HepG2 (cell line): ENCODE results near the gene DUSP9. TPM values are rescaled to one million over a fixed set of nuclear protein-coding genes. Genes with fewer than 3 reads are reported as not detected.
A peak's percentile ranks its signal among the peaks of the same experiment; 100 is the strongest.

ENCODE experiments used
- CEBPB ChIP-seq: IDR thresholded peaks from 2 replicates; pipeline ENCODE4 v1.6.1; 2011; ENCODE audit warnings: low read depth, low read length, improper control_type of control experiment, borderline replicate concordance
- CEBPZ ChIP-seq: IDR thresholded peaks from 2 replicates; pipeline ENCODE4 v1.6.1; 2012; ENCODE audit warnings: low read length, improper control_type of control experiment
- CSRNP2 ChIP-seq: sonication (generic); formaldehyde crosslinking; conservative IDR thresholded peaks from 2 replicates; pipeline ENCODE4 v1.8.0; 2022; ENCODE audit warnings: low read depth, missing genetic modification reagents
- ELF4 ChIP-seq: sonication (generic); formaldehyde crosslinking; IDR thresholded peaks from 2 replicates; pipeline ENCODE4 v1.5.0; 2020; ENCODE audit warnings: missing genetic modification reagents, mild to moderate bottlenecking, moderate library complexity, borderline replicate concordance
- MEF2D ChIP-seq: sonication (generic); formaldehyde crosslinking; IDR thresholded peaks from 2 replicates; pipeline ENCODE4 v1.5.1; 2020; ENCODE audit warnings: mild to moderate bottlenecking, missing genetic modification reagents
- NFE2 ChIP-seq: sonication (generic); formaldehyde crosslinking; IDR thresholded peaks from 2 replicates; pipeline ENCODE4 v1.4.0; 2020; ENCODE audit warnings: missing genetic modification reagents
- NFE2L1 ChIP-seq: sonication (generic); formaldehyde crosslinking; IDR thresholded peaks from 2 replicates; pipeline ENCODE4 v1.4.0; 2020; ENCODE audit warnings: missing genetic modification reagents, mild to moderate bottlenecking, borderline replicate concordance
- NPAS2 ChIP-seq: sonication (generic); formaldehyde crosslinking; IDR thresholded peaks from 2 replicates; pipeline ENCODE4 v1.8.0; 2022; ENCODE audit warnings: mild to moderate bottlenecking, missing genetic modification reagents, borderline replicate concordance
- NR1H2 ChIP-seq: sonication (generic); formaldehyde crosslinking; IDR thresholded peaks from 2 replicates; pipeline ENCODE4 v1.8.1; 2022; ENCODE audit warnings: low read depth, missing genetic modification reagents, borderline replicate concordance
- NR2F1 ChIP-seq, 2 experiments: fragments of 450-650 bp in 1 of 2; formaldehyde crosslinking in 1 of 2; IDR thresholded peaks; 2 replicates each; pipeline versions ENCODE4 v1.5.0 to v1.6.1; 2016 to 2020; ENCODE audit warnings: mild to moderate bottlenecking in 1 of 2, missing compliant biosample characterization in 1 of 2, missing genetic modification reagents in 1 of 2, moderate library complexity in 1 of 2
- POLR2AphosphoS2 ChIP-seq: IDR thresholded peaks from 2 replicates; pipeline ENCODE4 v1.6.1; 2011; ENCODE audit warnings: low read depth, low read length, improper control_type of control experiment
- POLR2AphosphoS5 ChIP-seq: IDR thresholded peaks from 2 replicates; pipeline ENCODE4 v1.6.1; 2012; ENCODE audit warnings: low read depth, low read length
- TBX2 ChIP-seq: sonication (generic); formaldehyde crosslinking; IDR thresholded peaks from 2 replicates; pipeline ENCODE4 v1.5.0; 2020; ENCODE audit warnings: missing genetic modification reagents, mild to moderate bottlenecking, borderline replicate concordance
- TEAD3 ChIP-seq: optimal IDR thresholded peaks from 2 replicates; pipeline ENCODE3; 2016; ENCODE audit warnings: borderline replicate concordance
- ZBTB2 ChIP-seq: sonication (generic); formaldehyde crosslinking; IDR thresholded peaks from 2 replicates; pipeline ENCODE4 v1.8.0; 2022; ENCODE audit warnings: low read depth, missing genetic modification reagents
- ZBTB25 ChIP-seq: IDR thresholded peaks from 2 replicates; pipeline ENCODE4 v1.6.1; 2018; ENCODE audit warnings: missing genetic modification reagents
- ZNF136 ChIP-seq: sonication (generic); formaldehyde crosslinking; IDR thresholded peaks from 2 replicates; pipeline ENCODE4 v1.8.1; 2022; ENCODE audit warnings: low read depth, mild to moderate bottlenecking, moderate library complexity, missing genetic modification reagents
- ZNF225 ChIP-seq: sonication (generic); formaldehyde crosslinking; IDR thresholded peaks from 2 replicates; pipeline ENCODE4 v1.4.0; 2020; ENCODE audit warnings: mild to moderate bottlenecking, missing genetic modification reagents
- ZNF230 ChIP-seq: sonication (generic); formaldehyde crosslinking; IDR thresholded peaks from 2 replicates; pipeline ENCODE4 v1.4.0; 2020; ENCODE audit warnings: mild to moderate bottlenecking, missing genetic modification reagents
- ZNF619 ChIP-seq: sonication (generic); formaldehyde crosslinking; IDR thresholded peaks from 2 replicates; pipeline ENCODE4 v1.4.0; 2020; ENCODE audit warnings: mild to moderate bottlenecking, missing genetic modification reagents
- ZNF713 ChIP-seq: sonication (generic); formaldehyde crosslinking; IDR thresholded peaks from 2 replicates; pipeline ENCODE4 v1.4.0; 2020; ENCODE audit warnings: mild to moderate bottlenecking, missing genetic modification reagents
- polyA plus RNA-seq, 8 experiments: library from polyadenylated mRNA; depleted of rRNA in 3 of 8; stranded (reverse) in 7 of 8; unstranded in 1 of 8; fragments of >200 nt; fragmentation: Illumina TruSeq in 4 of 8; extraction: Trizol in 4 of 8; gene quantifications; 2 replicates each; pipeline versions ENCODE4 v1.2.1 to v1.2.3, GENCODE V29; 2011 to 2016; ENCODE audit warnings: low read depth in 4 of 8, missing spikeins in 1 of 8, mixed read lengths in 1 of 8; ENCODE audit not compliant: insufficient read depth in 1 of 8
- total RNA-seq, 5 experiments: library from RNA; depleted of rRNA; stranded (reverse); fragments of >200 nt; fragmentation: Illumina TruSeq; extraction: Trizol; gene quantifications; 2 replicates each; pipeline ENCODE4 v1.2.3, GENCODE V29; 2016; ENCODE audit warnings: low read depth in 1 of 5

DUSP9 gene
- total and polyA plus RNA-seq, 2 of the 13 experiments (the other 11 are each of a cell fraction or from before 2014, with no cell fraction given): 235 to 435 TPM

- TF ChIP-seq CEBPZ: no peak
- no peak for TF ChIP-seq CSRNP2 (CRISPR knock-in tag)
- no peak for TF ChIP-seq TEAD3 (CRISPR knock-in tag)
- TF ChIP-seq NR1H2 (CRISPR knock-in tag): no peak
- TF ChIP-seq ZNF713: no peak
- peak in 1 of 2 experiments; percentile 40; a peak in 1 of 4 replicates for TF ChIP-seq NR2F1 (CRISPR knock-in tag; IDR thresholded peaks at IDR 0.05)
- no peak for TF ChIP-seq NPAS2 (CRISPR knock-in tag)
- TF ChIP-seq ZBTB2 (CRISPR knock-in tag): no peak
- TF ChIP-seq POLR2AphosphoS2: no peak
- TF ChIP-seq NFE2 (CRISPR knock-in tag): no peak
- TF ChIP-seq CEBPB: no peak
- TF ChIP-seq NFE2L1 (CRISPR knock-in tag): no peak
- no peak for TF ChIP-seq ZNF136
- no peak for TF ChIP-seq TBX2 (CRISPR knock-in tag)
- TF ChIP-seq POLR2AphosphoS5: peak; percentile 44; the same call in 1 of the 2 replicates
- no peak for TF ChIP-seq ZNF619 (CRISPR knock-in tag)
- no peak for TF ChIP-seq ZBTB25
- no peak for TF ChIP-seq MEF2D (CRISPR knock-in tag)
- no peak for TF ChIP-seq ELF4 (CRISPR knock-in tag)
- TF ChIP-seq ZNF225 (CRISPR knock-in tag): no peak
- TF ChIP-seq ZNF230 (CRISPR knock-in tag): no peak
These were observed 5.4 kb upstream of the DUSP9 start (continued) for GRCh38 chrX:153641627-153642026.
